ENCODE measurements around the gene PDE11A.

Gene PDE11A

DNA sequence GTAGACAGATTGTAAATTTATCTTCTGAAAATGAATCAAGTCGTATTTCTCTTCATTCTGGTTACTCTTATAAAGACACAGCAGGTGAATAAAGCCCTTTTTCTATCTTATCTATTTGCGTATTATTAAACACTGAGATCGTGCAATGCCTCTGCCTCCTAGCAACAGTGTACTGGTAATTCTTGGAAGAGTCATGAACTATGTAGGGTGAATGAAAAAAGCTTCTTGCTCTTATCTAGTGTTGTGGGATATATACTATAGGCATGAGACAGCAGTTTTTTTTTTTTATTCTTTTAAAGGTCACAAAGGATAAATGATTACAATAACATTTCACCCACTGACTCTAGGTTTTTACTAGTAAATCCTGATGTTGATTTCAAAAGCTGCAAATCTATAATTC is 324.2 kb downstream of the PDE11A start:
- no peaks in the 10 kb centered on the region for H3K79me2 ChIP-seq
- no peak overlapping the region for H2AFZ ChIP-seq
- no peaks in the 10 kb centered on the region for H3K36me3 ChIP-seq (ENCODE audit: control insufficient read depth, insufficient read depth, low read length)
- H3K4me1 ChIP-seq: peaks cover 20% of the 10 kb centered on the region
- no peak overlapping the region for H3K9ac ChIP-seq
- TF ChIP-seq, protein P1, sequence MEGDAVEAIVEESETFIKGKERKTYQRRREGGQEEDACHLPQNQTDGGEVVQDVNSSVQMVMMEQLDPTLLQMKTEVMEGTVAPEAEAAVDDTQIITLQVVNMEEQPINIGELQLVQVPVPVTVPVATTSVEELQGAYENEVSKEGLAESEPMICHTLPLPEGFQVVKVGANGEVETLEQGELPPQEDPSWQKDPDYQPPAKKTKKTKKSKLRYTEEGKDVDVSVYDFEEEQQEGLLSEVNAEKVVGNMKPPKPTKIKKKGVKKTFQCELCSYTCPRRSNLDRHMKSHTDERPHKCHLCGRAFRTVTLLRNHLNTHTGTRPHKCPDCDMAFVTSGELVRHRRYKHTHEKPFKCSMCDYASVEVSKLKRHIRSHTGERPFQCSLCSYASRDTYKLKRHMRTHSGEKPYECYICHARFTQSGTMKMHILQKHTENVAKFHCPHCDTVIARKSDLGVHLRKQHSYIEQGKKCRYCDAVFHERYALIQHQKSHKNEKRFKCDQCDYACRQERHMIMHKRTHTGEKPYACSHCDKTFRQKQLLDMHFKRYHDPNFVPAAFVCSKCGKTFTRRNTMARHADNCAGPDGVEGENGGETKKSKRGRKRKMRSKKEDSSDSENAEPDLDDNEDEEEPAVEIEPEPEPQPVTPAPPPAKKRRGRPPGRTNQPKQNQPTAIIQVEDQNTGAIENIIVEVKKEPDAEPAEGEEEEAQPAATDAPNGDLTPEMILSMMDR (IDR thresholded peaks at IDR 0.05): no peak
- H3K27ac ChIP-seq: no peak overlapping the region
- no peak overlapping the region for H3K4me2 ChIP-seq (ENCODE audit: low read length)
- no peak overlapping the region for H3K4me3 ChIP-seq (ENCODE audit: low read depth, low read length)
- no peaks in the 10 kb centered on the region for H3K9me3 ChIP-seq (ENCODE audit: control insufficient read depth, low read length)
- H3K27me3 ChIP-seq (ENCODE audit: control insufficient read depth, insufficient read depth, low read length): no peaks in the 10 kb centered on the region

DNA sequence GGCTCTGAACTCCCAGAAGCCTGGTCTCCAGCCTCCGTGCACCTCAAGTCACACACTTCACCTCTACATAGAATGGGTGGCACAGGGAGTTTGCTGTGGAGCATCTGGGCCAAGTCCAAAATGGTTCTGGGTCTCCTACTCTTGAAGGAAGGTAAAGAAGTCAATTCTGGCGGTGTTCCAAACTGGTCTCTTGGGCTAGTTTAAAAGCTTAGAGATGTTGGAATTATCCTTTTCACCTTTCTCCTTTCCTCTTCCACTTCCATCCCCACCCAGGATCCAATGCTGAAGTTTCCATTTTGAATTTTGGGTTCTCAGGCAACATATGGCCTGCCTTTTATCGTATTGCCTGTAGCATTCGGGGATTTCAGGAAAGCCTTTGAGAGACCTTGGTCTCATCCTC is 325.2 kb downstream of the PDE11A start:
- Histone ChIP-seq H3K4me1 (peaks cover 14% of the 10 kb centered on the region), H3K36me3 (ENCODE audit: control insufficient read depth, insufficient read depth, low read length) (no peaks in the 10 kb centered on the region), H3K9me3 (ENCODE audit: control insufficient read depth, low read length) (no peaks in the 10 kb centered on the region), H3K4me3 (ENCODE audit: low read depth, low read length) (no peak overlapping the region), H3K27me3 (ENCODE audit: control insufficient read depth, insufficient read depth, low read length) (no peaks in the 10 kb centered on the region), H3K9ac (no peak overlapping the region), H3K4me2 (ENCODE audit: low read length) (no peak overlapping the region), H3K27ac (no peak overlapping the region), H2AFZ (no peak overlapping the region), H3K79me2 (no peaks in the 10 kb centered on the region)
- TF ChIP-seq, protein P1 (IDR thresholded peaks at IDR 0.05): no peak

DNA sequence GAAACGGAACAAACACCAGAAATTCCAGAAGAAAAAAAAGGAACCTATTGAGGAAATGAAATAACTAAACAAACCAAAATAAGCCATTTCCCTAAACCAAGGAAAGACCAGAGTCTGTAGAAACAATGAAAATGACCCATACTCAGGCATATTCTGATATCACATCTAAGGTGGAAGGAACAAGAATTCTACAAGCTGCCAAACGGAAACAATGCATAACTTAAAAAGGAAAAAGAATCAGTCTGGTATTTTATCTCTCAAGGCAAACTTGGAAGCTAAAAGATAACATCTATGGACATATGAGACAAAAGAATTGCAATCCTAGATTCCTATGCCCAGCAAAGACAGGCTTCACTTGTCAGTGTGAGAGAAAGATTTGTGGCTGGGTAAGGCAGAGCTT is 326.2 kb downstream of the PDE11A start:
- H3K4me3 ChIP-seq (ENCODE audit: low read depth, low read length): no peak overlapping the region
- no peak overlapping the region for H3K9ac ChIP-seq
- H3K79me2 ChIP-seq: no peaks in the 10 kb centered on the region
- no peaks in the 10 kb centered on the region for H3K36me3 ChIP-seq (ENCODE audit: control insufficient read depth, insufficient read depth, low read length)
- H3K4me1 ChIP-seq: peaks cover 14% of the 10 kb centered on the region
- H3K4me2 ChIP-seq (ENCODE audit: low read length): no peak overlapping the region
- H3K27me3 ChIP-seq (ENCODE audit: control insufficient read depth, insufficient read depth, low read length): no peaks in the 10 kb centered on the region
- H3K9me3 ChIP-seq (ENCODE audit: control insufficient read depth, low read length): no peaks in the 10 kb centered on the region
- H2AFZ ChIP-seq: no peak overlapping the region
- TF ChIP-seq, protein P1 (IDR thresholded peaks at IDR 0.05): no peak
- no peak overlapping the region for H3K27ac ChIP-seq

DNA sequence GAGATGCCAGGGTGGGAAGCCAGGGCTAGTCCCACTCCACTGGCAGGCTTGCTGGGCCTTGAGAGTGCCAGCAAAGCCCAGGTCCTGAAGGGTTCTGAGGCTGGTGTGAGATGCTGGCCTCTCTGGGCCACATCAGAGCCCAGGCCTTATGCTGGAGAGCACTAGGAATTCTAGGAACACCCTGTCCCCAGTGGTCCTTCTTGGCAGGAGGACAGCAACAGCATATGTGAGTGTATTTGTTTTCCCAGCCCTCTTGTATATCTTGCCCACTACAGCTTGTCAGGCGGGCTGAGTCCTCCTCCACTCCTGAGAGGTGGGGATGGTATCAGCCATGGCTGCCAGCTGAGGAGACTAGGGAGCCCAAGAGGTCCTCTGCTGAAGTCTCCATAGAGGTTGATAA is 327.0 kb downstream of the PDE11A start:
- H3K36me3 ChIP-seq (ENCODE audit: control insufficient read depth, insufficient read depth, low read length): no peaks in the 10 kb centered on the region
- H3K4me2 ChIP-seq (ENCODE audit: low read length): no peak overlapping the region
- H3K4me1 ChIP-seq: peaks cover 17% of the 10 kb centered on the region
- no peak overlapping the region for H2AFZ ChIP-seq
- TF ChIP-seq, protein P1 (IDR thresholded peaks at IDR 0.05): no peak
- no peak overlapping the region for H3K9ac ChIP-seq
- H3K4me3 ChIP-seq (ENCODE audit: low read depth, low read length): no peak overlapping the region
- no peaks in the 10 kb centered on the region for H3K27me3 ChIP-seq (ENCODE audit: control insufficient read depth, insufficient read depth, low read length)
- no peaks in the 10 kb centered on the region for H3K9me3 ChIP-seq (ENCODE audit: control insufficient read depth, low read length)
- no peaks in the 10 kb centered on the region for H3K79me2 ChIP-seq
- H3K27ac ChIP-seq: no peak overlapping the region

DNA sequence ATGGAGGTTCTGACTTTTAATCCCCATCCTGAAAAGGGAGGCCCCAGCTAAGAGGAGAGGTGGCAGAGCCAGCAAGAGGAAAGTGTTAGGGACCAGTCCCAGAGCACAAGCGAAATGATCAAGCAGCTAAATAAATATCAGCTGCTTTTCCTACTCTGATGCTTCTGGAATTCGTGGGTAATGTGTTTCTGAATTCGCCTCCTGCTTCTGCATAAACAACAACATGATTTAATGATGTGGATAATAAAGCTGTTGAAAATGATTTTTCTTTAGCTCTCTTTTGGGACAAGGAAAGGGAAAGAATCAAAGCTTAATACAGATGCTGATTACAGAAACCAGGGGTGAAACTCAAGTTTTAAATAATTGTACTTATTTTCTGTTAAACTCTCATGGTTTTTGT is 329.7 kb downstream of the PDE11A start:
- Histone ChIP-seq H3K27ac (no peak overlapping the region), H3K79me2 (no peaks in the 10 kb centered on the region), H3K9me3 (ENCODE audit: control insufficient read depth, low read length) (no peaks in the 10 kb centered on the region), H3K4me2 (ENCODE audit: low read length) (no peak overlapping the region), H2AFZ (no peak overlapping the region), H3K4me3 (ENCODE audit: low read depth, low read length) (no peak overlapping the region), H3K27me3 (ENCODE audit: control insufficient read depth, insufficient read depth, low read length) (no peaks in the 10 kb centered on the region), H3K36me3 (ENCODE audit: control insufficient read depth, insufficient read depth, low read length) (no peaks in the 10 kb centered on the region), H3K4me1 (peaks cover 20% of the 10 kb centered on the region), H3K9ac (no peak overlapping the region)
- TF ChIP-seq, protein P1 (IDR thresholded peaks at IDR 0.05): no peak

Data from parathyroid adenoma (tissue), 2 donors.